Subcutaneous adipose tissue (tissue), 4 donors: Measurements from ENCODE around the gene TMEM41A. TPM values are rescaled to one million over a fixed set of nuclear protein-coding genes. Genes with fewer than 3 reads are reported as not detected.

Experiments used
- CTCF ChIP-seq: fragments of 450-650 bp; IDR thresholded peaks from one replicate; pipeline ENCODE4 v1.5.1; 2016; ENCODE audit warnings: low read depth, mild to moderate bottlenecking, control low read depth, antibody characterized with exemption, moderate library complexity
- total RNA-seq, 4 donors: library from RNA; depleted of rRNA; stranded (reverse); fragments of >200 nt; gene quantifications; one replicate each; pipeline ENCODE4 v1.1.0, GENCODE V29; 2016

TMEM41A gene
- total RNA-seq, 4 donors from 2014 or later: 11.0 to 12.2 (median 11.7) TPM

- TF ChIP-seq CTCF: no peak
Measured at GRCh38 chr3:185469542-185469941, 29.3 kb downstream of the TMEM41A start.

- TF ChIP-seq CTCF: no peak
Measured at GRCh38 chr3:185465471-185465870, 33.4 kb downstream of the TMEM41A start.

- no peak for TF ChIP-seq CTCF
Measured at GRCh38 chr3:185460719-185461350, 38.0 kb downstream of the TMEM41A start.

- no peak for TF ChIP-seq CTCF
Measured at GRCh38 chr3:185460309-185460708, 38.5 kb downstream of the TMEM41A start.

- no peak for TF ChIP-seq CTCF
Measured at GRCh38 chr3:185457376-185457775, 41.5 kb downstream of the TMEM41A start.

- no peak for TF ChIP-seq CTCF
Measured at GRCh38 chr3:185448107-185448506, 50.7 kb downstream of the TMEM41A start.

GRCh38 chr3:185444329-185444728 lies 54.5 kb downstream of the TMEM41A start:
- TF ChIP-seq CTCF: no peak
